IPS-15b (cell line): ENCODE measurements around the gene THSD4.

Experiments used
- H3K27me3 ChIP-seq: one replicate; pipeline ENCODE4 v1.6.1; 2013; ENCODE audit warnings: low read length; ENCODE audit not compliant: control insufficient read depth, insufficient read depth
- H3K36me3 ChIP-seq: one replicate; pipeline ENCODE4 v1.6.1; 2013; ENCODE audit warnings: low read length; ENCODE audit not compliant: control insufficient read depth, insufficient read depth
- H3K4me1 ChIP-seq: one replicate; pipeline ENCODE4 v1.6.1; 2013; ENCODE audit warnings: mild to moderate bottlenecking, low read length; ENCODE audit not compliant: control insufficient read depth, insufficient read depth
- H3K4me3 ChIP-seq: one replicate; pipeline ENCODE4 v1.5.1; 2013; ENCODE audit warnings: low read depth, low read length
- H3K9ac ChIP-seq: one replicate; pipeline ENCODE4 v1.6.1; 2013; ENCODE audit warnings: low read depth, mild to moderate bottlenecking, low read length
- H3K9me3 ChIP-seq: one replicate; pipeline ENCODE4 v1.6.1; 2013; ENCODE audit warnings: mild to moderate bottlenecking, low read length; ENCODE audit not compliant: control insufficient read depth, insufficient read depth

THSD4 gene

GRCh38 chr15:71186267-71186666, 71.0 kb downstream of the THSD4 start:
- H3K9ac ChIP-seq: no peak overlapping the region
- H3K27me3 ChIP-seq: no peaks in the 10 kb centered on the region
- H3K9me3 ChIP-seq: no peaks in the 10 kb centered on the region
- H3K36me3 ChIP-seq: peaks cover 2% of the 10 kb centered on the region
- H3K4me3 ChIP-seq: no peak overlapping the region
- peaks cover 7% of the 10 kb centered on the region for H3K4me1 ChIP-seq

GRCh38 chr15:71187078-71187477, 71.8 kb downstream of the THSD4 start:
- no peak overlapping the region for H3K4me3 ChIP-seq
- no peak overlapping the region for H3K9ac ChIP-seq
- H3K4me1 ChIP-seq: peaks cover 7% of the 10 kb centered on the region
- H3K27me3 ChIP-seq: no peaks in the 10 kb centered on the region
- H3K36me3 ChIP-seq: peaks cover 2% of the 10 kb centered on the region
- H3K9me3 ChIP-seq: no peaks in the 10 kb centered on the region

GRCh38 chr15:71187526-71187925, 72.3 kb downstream of the THSD4 start:
- Histone ChIP-seq H3K9ac (no peak overlapping the region), H3K4me1 (peaks cover 7% of the 10 kb centered on the region), H3K36me3 (peaks cover 2% of the 10 kb centered on the region), H3K4me3 (no peak overlapping the region), H3K9me3 (no peaks in the 10 kb centered on the region), H3K27me3 (no peaks in the 10 kb centered on the region)

GRCh38 chr15:71189718-71190117, 74.4 kb downstream of the THSD4 start:
- H3K36me3 ChIP-seq: no peaks in the 10 kb centered on the region
- H3K9me3 ChIP-seq: no peaks in the 10 kb centered on the region
- H3K9ac ChIP-seq: no peak overlapping the region
- no peaks in the 10 kb centered on the region for H3K27me3 ChIP-seq
- H3K4me1 ChIP-seq: peaks cover 7% of the 10 kb centered on the region
- no peak overlapping the region for H3K4me3 ChIP-seq

GRCh38 chr15:71191296-71191695, 76.0 kb downstream of the THSD4 start:
- no peaks in the 10 kb centered on the region for H3K36me3 ChIP-seq
- no peaks in the 10 kb centered on the region for H3K27me3 ChIP-seq
- H3K4me3 ChIP-seq: no peak overlapping the region
- H3K9me3 ChIP-seq: no peaks in the 10 kb centered on the region
- peaks cover 7% of the 10 kb centered on the region for H3K4me1 ChIP-seq
- no peak overlapping the region for H3K9ac ChIP-seq

GRCh38 chr15:71192816-71193215, 77.5 kb downstream of the THSD4 start:
- H3K9me3 ChIP-seq: no peaks in the 10 kb centered on the region
- H3K4me3 ChIP-seq: no peak overlapping the region
- peaks cover 2% of the 10 kb centered on the region for H3K4me1 ChIP-seq
- no peaks in the 10 kb centered on the region for H3K36me3 ChIP-seq
- no peak overlapping the region for H3K9ac ChIP-seq
- H3K27me3 ChIP-seq: no peaks in the 10 kb centered on the region

GRCh38 chr15:71194286-71194685, 79.0 kb downstream of the THSD4 start:
- Histone ChIP-seq H3K9ac (no peak overlapping the region), H3K27me3 (no peaks in the 10 kb centered on the region), H3K9me3 (no peaks in the 10 kb centered on the region), H3K36me3 (no peaks in the 10 kb centered on the region), H3K4me1 (no peaks in the 10 kb centered on the region), H3K4me3 (no peak overlapping the region)

- H3K4me3 ChIP-seq: no peak overlapping the region
- H3K27me3 ChIP-seq: no peaks in the 10 kb centered on the region
- no peaks in the 10 kb centered on the region for H3K9me3 ChIP-seq
- H3K36me3 ChIP-seq: no peaks in the 10 kb centered on the region
- no peaks in the 10 kb centered on the region for H3K4me1 ChIP-seq
- no peak overlapping the region for H3K9ac ChIP-seq
These were observed 80.0 kb downstream of the THSD4 start for GRCh38 chr15:71195242-71195641.

GRCh38 chr15:71197620-71198019, 82.3 kb downstream of the THSD4 start:
- Histone ChIP-seq H3K4me1 (peaks cover 2% of the 10 kb centered on the region), H3K9ac (no peak overlapping the region), H3K27me3 (no peaks in the 10 kb centered on the region), H3K36me3 (no peaks in the 10 kb centered on the region), H3K9me3 (no peaks in the 10 kb centered on the region), H3K4me3 (no peak overlapping the region)

GRCh38 chr15:71198846-71199245, 83.6 kb downstream of the THSD4 start:
- Histone ChIP-seq H3K27me3 (no peaks in the 10 kb centered on the region), H3K4me3 (no peak overlapping the region), H3K4me1 (peaks cover 9% of the 10 kb centered on the region), H3K36me3 (no peaks in the 10 kb centered on the region), H3K9ac (no peak overlapping the region), H3K9me3 (no peaks in the 10 kb centered on the region)

- Histone ChIP-seq H3K9ac (no peak overlapping the region), H3K27me3 (no peaks in the 10 kb centered on the region), H3K4me1 (peaks cover 17% of the 10 kb centered on the region), H3K4me3 (no peak overlapping the region), H3K9me3 (no peaks in the 10 kb centered on the region), H3K36me3 (no peaks in the 10 kb centered on the region)
These were observed 84.4 kb downstream of the THSD4 start for GRCh38 chr15:71199384-71200351.

- no peaks in the 10 kb centered on the region for H3K36me3 ChIP-seq
- no peaks in the 10 kb centered on the region for H3K27me3 ChIP-seq
- no peaks in the 10 kb centered on the region for H3K9me3 ChIP-seq
- H3K4me3 ChIP-seq: no peak overlapping the region
- H3K9ac ChIP-seq: no peak overlapping the region
- H3K4me1 ChIP-seq: peaks cover 25% of the 10 kb centered on the region
These were observed 86.2 kb downstream of the THSD4 start for GRCh38 chr15:71201477-71201876.
